H1 (cell line): ENCODE measurements around the gene VSIG10. TPM values are rescaled to one million over a fixed set of nuclear protein-coding genes. Genes with fewer than 3 reads are reported as not detected.

Experiments used
- polyA plus RNA-seq, 7 experiments: library from polyadenylated mRNA; depleted of rRNA in 3 of 7; stranded (reverse) in 5 of 7; unstranded in 2 of 7; fragments of >200 nt in 5 of 7; fragments of 200-250 nt in 2 of 7; gene quantifications; 1 replicate in 5 of 7; 2 replicates in 1 of 7; 4 replicates in 1 of 7; pipeline versions ENCODE4 v1.2.1 to v1.2.3, GENCODE V29; 2011 to 2013; ENCODE audit warnings: missing spikeins in 2 of 7, mixed read lengths in 2 of 7
- total RNA-seq: library from RNA; stranded (reverse); fragmentation: NEBNext Ultra II Directional; extraction: Animal tissue kit (Norgen Biotek cat#: 25700); gene quantifications from 2 replicates; pipeline ENCODE4 v1.2.1, GENCODE V29; 2021
- TF ChIP-seq, protein P1 (sequence below): fragments of 300-600 bp; sonication (generic); IDR thresholded peaks from 2 replicates; pipeline ENCODE4 v1.7.1; 2012; ENCODE audit warnings: low read length, moderate library complexity, mild to moderate bottlenecking, inconsistent platforms; ENCODE audit not compliant: insufficient replicate concordance

Gene VSIG10
- total and polyA plus RNA-seq, 2 of the 8 experiments (the other 6 are each of a cell fraction or from before 2014, with no cell fraction given): 34.4 to 93.6 TPM

DNA sequence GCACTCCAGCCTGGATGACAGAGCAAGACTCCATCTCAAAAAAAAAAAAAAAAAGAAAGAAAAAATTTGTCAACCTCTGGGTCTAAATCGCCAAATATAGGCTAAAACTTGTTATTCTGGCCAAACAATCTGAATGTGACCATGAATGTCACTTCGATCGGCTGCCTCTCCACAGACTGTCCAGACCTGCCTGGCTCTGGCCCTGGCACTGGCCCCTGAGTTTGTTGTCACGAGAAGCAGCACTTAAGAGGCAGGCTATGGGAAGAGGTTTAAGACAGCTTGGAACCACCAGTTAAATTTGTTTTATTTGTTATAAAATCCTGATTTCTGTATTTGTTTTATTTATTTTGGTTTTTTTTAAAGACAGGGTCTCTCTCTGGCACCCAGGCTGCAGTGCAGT lies 57.4 kb downstream of the VSIG10 start (continued):
- TF ChIP-seq, protein P1, sequence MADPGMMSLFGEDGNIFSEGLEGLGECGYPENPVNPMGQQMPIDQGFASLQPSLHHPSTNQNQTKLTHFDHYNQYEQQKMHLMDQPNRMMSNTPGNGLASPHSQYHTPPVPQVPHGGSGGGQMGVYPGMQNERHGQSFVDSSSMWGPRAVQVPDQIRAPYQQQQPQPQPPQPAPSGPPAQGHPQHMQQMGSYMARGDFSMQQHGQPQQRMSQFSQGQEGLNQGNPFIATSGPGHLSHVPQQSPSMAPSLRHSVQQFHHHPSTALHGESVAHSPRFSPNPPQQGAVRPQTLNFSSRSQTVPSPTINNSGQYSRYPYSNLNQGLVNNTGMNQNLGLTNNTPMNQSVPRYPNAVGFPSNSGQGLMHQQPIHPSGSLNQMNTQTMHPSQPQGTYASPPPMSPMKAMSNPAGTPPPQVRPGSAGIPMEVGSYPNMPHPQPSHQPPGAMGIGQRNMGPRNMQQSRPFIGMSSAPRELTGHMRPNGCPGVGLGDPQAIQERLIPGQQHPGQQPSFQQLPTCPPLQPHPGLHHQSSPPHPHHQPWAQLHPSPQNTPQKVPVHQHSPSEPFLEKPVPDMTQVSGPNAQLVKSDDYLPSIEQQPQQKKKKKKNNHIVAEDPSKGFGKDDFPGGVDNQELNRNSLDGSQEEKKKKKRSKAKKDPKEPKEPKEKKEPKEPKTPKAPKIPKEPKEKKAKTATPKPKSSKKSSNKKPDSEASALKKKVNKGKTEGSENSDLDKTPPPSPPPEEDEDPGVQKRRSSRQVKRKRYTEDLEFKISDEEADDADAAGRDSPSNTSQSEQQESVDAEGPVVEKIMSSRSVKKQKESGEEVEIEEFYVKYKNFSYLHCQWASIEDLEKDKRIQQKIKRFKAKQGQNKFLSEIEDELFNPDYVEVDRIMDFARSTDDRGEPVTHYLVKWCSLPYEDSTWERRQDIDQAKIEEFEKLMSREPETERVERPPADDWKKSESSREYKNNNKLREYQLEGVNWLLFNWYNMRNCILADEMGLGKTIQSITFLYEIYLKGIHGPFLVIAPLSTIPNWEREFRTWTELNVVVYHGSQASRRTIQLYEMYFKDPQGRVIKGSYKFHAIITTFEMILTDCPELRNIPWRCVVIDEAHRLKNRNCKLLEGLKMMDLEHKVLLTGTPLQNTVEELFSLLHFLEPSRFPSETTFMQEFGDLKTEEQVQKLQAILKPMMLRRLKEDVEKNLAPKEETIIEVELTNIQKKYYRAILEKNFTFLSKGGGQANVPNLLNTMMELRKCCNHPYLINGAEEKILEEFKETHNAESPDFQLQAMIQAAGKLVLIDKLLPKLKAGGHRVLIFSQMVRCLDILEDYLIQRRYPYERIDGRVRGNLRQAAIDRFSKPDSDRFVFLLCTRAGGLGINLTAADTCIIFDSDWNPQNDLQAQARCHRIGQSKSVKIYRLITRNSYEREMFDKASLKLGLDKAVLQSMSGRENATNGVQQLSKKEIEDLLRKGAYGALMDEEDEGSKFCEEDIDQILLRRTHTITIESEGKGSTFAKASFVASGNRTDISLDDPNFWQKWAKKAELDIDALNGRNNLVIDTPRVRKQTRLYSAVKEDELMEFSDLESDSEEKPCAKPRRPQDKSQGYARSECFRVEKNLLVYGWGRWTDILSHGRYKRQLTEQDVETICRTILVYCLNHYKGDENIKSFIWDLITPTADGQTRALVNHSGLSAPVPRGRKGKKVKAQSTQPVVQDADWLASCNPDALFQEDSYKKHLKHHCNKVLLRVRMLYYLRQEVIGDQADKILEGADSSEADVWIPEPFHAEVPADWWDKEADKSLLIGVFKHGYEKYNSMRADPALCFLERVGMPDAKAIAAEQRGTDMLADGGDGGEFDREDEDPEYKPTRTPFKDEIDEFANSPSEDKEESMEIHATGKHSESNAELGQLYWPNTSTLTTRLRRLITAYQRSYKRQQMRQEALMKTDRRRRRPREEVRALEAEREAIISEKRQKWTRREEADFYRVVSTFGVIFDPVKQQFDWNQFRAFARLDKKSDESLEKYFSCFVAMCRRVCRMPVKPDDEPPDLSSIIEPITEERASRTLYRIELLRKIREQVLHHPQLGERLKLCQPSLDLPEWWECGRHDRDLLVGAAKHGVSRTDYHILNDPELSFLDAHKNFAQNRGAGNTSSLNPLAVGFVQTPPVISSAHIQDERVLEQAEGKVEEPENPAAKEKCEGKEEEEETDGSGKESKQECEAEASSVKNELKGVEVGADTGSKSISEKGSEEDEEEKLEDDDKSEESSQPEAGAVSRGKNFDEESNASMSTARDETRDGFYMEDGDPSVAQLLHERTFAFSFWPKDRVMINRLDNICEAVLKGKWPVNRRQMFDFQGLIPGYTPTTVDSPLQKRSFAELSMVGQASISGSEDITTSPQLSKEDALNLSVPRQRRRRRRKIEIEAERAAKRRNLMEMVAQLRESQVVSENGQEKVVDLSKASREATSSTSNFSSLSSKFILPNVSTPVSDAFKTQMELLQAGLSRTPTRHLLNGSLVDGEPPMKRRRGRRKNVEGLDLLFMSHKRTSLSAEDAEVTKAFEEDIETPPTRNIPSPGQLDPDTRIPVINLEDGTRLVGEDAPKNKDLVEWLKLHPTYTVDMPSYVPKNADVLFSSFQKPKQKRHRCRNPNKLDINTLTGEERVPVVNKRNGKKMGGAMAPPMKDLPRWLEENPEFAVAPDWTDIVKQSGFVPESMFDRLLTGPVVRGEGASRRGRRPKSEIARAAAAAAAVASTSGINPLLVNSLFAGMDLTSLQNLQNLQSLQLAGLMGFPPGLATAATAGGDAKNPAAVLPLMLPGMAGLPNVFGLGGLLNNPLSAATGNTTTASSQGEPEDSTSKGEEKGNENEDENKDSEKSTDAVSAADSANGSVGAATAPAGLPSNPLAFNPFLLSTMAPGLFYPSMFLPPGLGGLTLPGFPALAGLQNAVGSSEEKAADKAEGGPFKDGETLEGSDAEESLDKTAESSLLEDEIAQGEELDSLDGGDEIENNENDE: no peak
- TF ChIP-seq, all 59 proteins: peak for 0
